ENCODE measurements around the gene GPRC5A. TPM values are rescaled to one million over a fixed set of nuclear protein-coding genes. Genes with fewer than 3 reads are reported as not detected.

GPRC5A gene
- total and polyA plus RNA-seq, 2 experiments from 2014 or later = 37.8 to 84.8 TPM

- no peak for DNase-seq
- Histone ChIP-seq H3K9me3 (ENCODE audit: low read depth) (no peaks in the 10 kb centered on the region), H3K27me3 (replicated peaks; ENCODE audit: insufficient read depth) (no peaks in the 10 kb centered on the region), H2AFZ (no peak overlapping the region), H3K9ac (no peak overlapping the region), H3K4me1 (ENCODE audit: insufficient read depth) (peaks cover 11% of the 10 kb centered on the region), H3K4me3 (no peak overlapping the region), H3K4me2 (ENCODE audit: unreplicated experiment) (no peak overlapping the region), H3K27ac (no peak overlapping the region), H3K36me3 (ENCODE audit: low read depth) (no peaks in the 10 kb centered on the region), H3K9me2 (ENCODE audit: insufficient read depth) (no peaks in the 10 kb centered on the region), H3F3A (ENCODE audit: insufficient read depth) (0 out of 2 replicates have a peak, but pooled peaks cover 5% of the 10 kb centered on the region), H3K79me2 (ENCODE audit: insufficient read depth) (no peaks in the 10 kb centered on the region), H4K20me1 (ENCODE audit: insufficient read depth) (no peaks in the 10 kb centered on the region)
- in situ Hi-C loops (cut with MboI) = no loop called here
- TF ChIP-seq EZH2 (IDR thresholded peaks at IDR 0.05; ENCODE audit: insufficient read depth, poor library complexity, severe bottlenecking) (no peak), EZH2phosphoT487 (IDR thresholded peaks at IDR 0.05; ENCODE audit: insufficient read depth, low read depth) (no peak)
- WGBS, 2 experiments (ENCODE audit: low coverage in 1 of 2, low lambda C conversion rate in 2 of 2, missing lambda C conversion rate in 2 of 2) = 50 to 58% methylated on average over 2 of the region's 2 CpGs
These were observed 39.4 kb downstream of the GPRC5A start for GRCh38 chr12:12930633-12931219.

- Histone ChIP-seq H3K27me3 (replicated peaks; ENCODE audit: insufficient read depth) (no peaks in the 10 kb centered on the region), H3K4me1 (ENCODE audit: insufficient read depth) (no peaks in the 10 kb centered on the region), H3K79me2 (ENCODE audit: insufficient read depth) (no peaks in the 10 kb centered on the region), H4K20me1 (ENCODE audit: insufficient read depth) (no peaks in the 10 kb centered on the region), H3K4me2 (ENCODE audit: unreplicated experiment) (no peak overlapping the region), H3K36me3 (ENCODE audit: low read depth) (no peaks in the 10 kb centered on the region), H3K9me3 (ENCODE audit: low read depth) (no peaks in the 10 kb centered on the region), H3K9me2 (ENCODE audit: insufficient read depth) (no peaks in the 10 kb centered on the region), H3K9ac (no peak overlapping the region), H2AFZ (no peak overlapping the region), H3K4me3 (no peak overlapping the region), H3K27ac (no peak overlapping the region), H3F3A (ENCODE audit: insufficient read depth) (no peaks in the 10 kb centered on the region)
- no peak for DNase-seq
- in situ Hi-C loops (cut with MboI) = no loop called here
- 70 to 76% methylated on average over 4 of the region's 4 CpGs for WGBS, 2 experiments (ENCODE audit: low coverage in 1 of 2, low lambda C conversion rate in 2 of 2, missing lambda C conversion rate in 2 of 2)
- no peak for TF ChIP-seq EZH2 (IDR thresholded peaks at IDR 0.05; ENCODE audit: insufficient read depth, poor library complexity, severe bottlenecking)
These were observed 42.4 kb downstream of the GPRC5A start for GRCh38 chr12:12933742-12934141.

DNA sequence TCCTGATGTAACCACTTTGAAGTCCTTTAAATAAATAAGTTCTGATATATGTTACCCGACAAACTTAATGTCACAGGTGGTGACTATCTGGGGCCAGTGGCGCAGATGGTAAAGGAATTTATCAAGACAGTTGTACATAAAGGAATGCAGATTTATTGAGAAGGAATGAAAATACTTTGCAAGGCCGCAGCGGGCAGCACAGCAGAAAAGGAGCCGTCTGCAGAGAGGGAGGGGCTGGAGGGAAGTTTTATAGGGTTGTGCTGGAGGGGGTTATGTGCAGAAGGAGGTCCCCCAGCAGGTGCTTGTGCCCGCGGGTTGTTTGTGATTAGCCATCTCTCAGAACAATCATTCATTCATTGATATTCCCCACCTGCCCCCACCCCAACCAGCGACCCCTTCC is 43.2 kb downstream of the GPRC5A start:
- H3K27me3 ChIP-seq (replicated peaks; ENCODE audit: insufficient read depth) = no peaks in the 10 kb centered on the region
- H3K27ac ChIP-seq = no peak overlapping the region
- H3K4me1 ChIP-seq (ENCODE audit: insufficient read depth) = no peaks in the 10 kb centered on the region
- no peak overlapping the region for H3K4me3 ChIP-seq
- in situ Hi-C loops (cut with MboI) = no loop called here
- H3K9me3 ChIP-seq (ENCODE audit: low read depth) = no peaks in the 10 kb centered on the region
- no peaks in the 10 kb centered on the region for H4K20me1 ChIP-seq (ENCODE audit: insufficient read depth)
- no peak overlapping the region for H3K9ac ChIP-seq
- H2AFZ ChIP-seq = no peak overlapping the region
- no peaks in the 10 kb centered on the region for H3K79me2 ChIP-seq (ENCODE audit: insufficient read depth)
- no peak for TF ChIP-seq EZH2phosphoT487 (IDR thresholded peaks at IDR 0.05; ENCODE audit: insufficient read depth, low read depth)
- H3K36me3 ChIP-seq (ENCODE audit: low read depth) = no peaks in the 10 kb centered on the region
- H3K4me2 ChIP-seq (ENCODE audit: unreplicated experiment) = no peak overlapping the region
- DNase-seq = no peak
- no peaks in the 10 kb centered on the region for H3K9me2 ChIP-seq (ENCODE audit: insufficient read depth)
- no peaks in the 10 kb centered on the region for H3F3A ChIP-seq (ENCODE audit: insufficient read depth)
- 73 to 74% methylated on average over 8 of the region's 8 CpGs for WGBS, 2 experiments (ENCODE audit: low coverage in 1 of 2, low lambda C conversion rate in 2 of 2, missing lambda C conversion rate in 2 of 2)

DNA sequence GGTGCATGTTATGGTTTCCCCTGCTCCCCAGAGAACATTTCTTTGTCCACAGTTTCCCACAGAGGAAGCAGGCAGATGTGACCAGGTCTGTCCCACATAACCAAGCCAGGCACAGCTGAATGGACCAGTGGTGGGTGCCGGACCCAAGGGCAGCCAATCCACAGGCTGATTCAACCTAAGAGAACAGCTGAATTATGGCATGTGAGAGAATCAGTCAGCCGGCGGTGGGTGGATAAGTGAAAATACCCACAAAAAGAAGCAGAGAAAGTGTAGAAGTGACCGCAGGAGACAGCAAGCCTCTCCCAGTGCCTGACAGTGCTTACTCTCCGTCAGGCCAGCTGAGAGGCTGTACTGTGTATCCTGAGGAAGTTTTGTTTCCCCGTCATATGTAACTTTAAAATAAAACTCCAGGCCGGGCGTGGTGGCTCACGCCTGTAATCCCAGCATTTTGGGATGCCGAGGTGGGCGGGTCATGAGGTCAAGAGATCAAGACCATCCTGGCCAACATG is 45.7 kb downstream of the GPRC5A start:
- no peaks in the 10 kb centered on the region for H4K20me1 ChIP-seq (ENCODE audit: insufficient read depth)
- WGBS, 2 experiments (ENCODE audit: low coverage in 1 of 2, low lambda C conversion rate in 2 of 2, missing lambda C conversion rate in 2 of 2) = 95 to 96% methylated on average over 11 of the region's 11 CpGs
- H2AFZ ChIP-seq = no peak overlapping the region
- no peaks in the 10 kb centered on the region for H3K9me2 ChIP-seq (ENCODE audit: insufficient read depth)
- H3K79me2 ChIP-seq (ENCODE audit: insufficient read depth) = no peaks in the 10 kb centered on the region
- no peaks in the 10 kb centered on the region for H3K27me3 ChIP-seq (replicated peaks; ENCODE audit: insufficient read depth)
- no peaks in the 10 kb centered on the region for H3F3A ChIP-seq (ENCODE audit: insufficient read depth)
- H3K4me3 ChIP-seq = no peak overlapping the region
- no peak overlapping the region for H3K27ac ChIP-seq
- H3K9me3 ChIP-seq (ENCODE audit: low read depth) = no peaks in the 10 kb centered on the region
- no peak overlapping the region for H3K9ac ChIP-seq
- no peak overlapping the region for H3K4me2 ChIP-seq (ENCODE audit: unreplicated experiment)
- TF ChIP-seq EZH2 (IDR thresholded peaks at IDR 0.05; ENCODE audit: insufficient read depth, poor library complexity, severe bottlenecking) (no peak), EZH2phosphoT487 (IDR thresholded peaks at IDR 0.05; ENCODE audit: insufficient read depth, low read depth) (no peak)
- 0 out of 2 replicates have a peak, but pooled peaks cover 4% of the 10 kb centered on the region for H3K4me1 ChIP-seq (ENCODE audit: insufficient read depth)
- no peaks in the 10 kb centered on the region for H3K36me3 ChIP-seq (ENCODE audit: low read depth)
- in situ Hi-C loops (cut with MboI) = no loop called here
- no peak for DNase-seq

Data from GM23248 (cell line).